ENCODE results near the gene MMP19.

MMP19 gene

DNA sequence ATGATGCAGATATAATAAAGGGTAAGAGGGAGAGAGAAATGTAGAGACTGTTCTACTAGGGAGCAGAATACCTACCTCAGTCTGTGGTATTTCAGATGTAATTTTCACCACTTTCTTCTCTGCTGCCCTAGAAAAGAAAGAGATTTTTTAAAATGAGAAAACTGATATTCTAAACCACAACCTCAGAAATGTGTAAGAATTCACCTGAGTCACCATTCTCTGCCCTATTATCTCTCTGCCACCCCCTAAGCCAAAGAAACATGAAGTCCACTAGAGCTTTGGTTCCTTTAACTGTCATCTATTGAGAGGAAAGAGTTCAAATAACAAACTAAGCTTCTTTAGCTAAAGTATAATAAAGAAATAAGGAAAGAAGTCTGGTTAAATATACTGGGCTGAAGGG is 46.8 kb downstream of the MMP19 start:
- no peak overlapping the region for H3K9ac ChIP-seq (ENCODE audit: low read length)
- no peak overlapping the region for H3K4me2 ChIP-seq (ENCODE audit: low read length)
- H3K4me3 ChIP-seq (ENCODE audit: low read length): no peak overlapping the region
- no peaks in the 10 kb centered on the region for H3K27me3 ChIP-seq (ENCODE audit: low read depth, low read length)
- no peak overlapping the region for H3K27ac ChIP-seq (ENCODE audit: low read length)
- H4K20me1 ChIP-seq (ENCODE audit: insufficient read depth, low read length): no peaks in the 10 kb centered on the region; the same call in 1 of the 2 replicates
- H3K4me1 ChIP-seq (ENCODE audit: low read length): peaks cover 6% of the 10 kb centered on the region
- peaks cover 61% of the 10 kb centered on the region for H3K36me3 ChIP-seq (replicated peaks; ENCODE audit: low read depth, low read length)
- H3K9me3 ChIP-seq (ENCODE audit: insufficient read depth, low read length): no peaks in the 10 kb centered on the region
- H3K79me2 ChIP-seq (ENCODE audit: low read length): peaks cover 5% of the 10 kb centered on the region; the same call in 1 of the 2 replicates
- TF ChIP-seq EZH2phosphoT487 (IDR thresholded peaks at IDR 0.05; ENCODE audit: low read depth): no peak
- TF ChIP-seq, protein P1, sequence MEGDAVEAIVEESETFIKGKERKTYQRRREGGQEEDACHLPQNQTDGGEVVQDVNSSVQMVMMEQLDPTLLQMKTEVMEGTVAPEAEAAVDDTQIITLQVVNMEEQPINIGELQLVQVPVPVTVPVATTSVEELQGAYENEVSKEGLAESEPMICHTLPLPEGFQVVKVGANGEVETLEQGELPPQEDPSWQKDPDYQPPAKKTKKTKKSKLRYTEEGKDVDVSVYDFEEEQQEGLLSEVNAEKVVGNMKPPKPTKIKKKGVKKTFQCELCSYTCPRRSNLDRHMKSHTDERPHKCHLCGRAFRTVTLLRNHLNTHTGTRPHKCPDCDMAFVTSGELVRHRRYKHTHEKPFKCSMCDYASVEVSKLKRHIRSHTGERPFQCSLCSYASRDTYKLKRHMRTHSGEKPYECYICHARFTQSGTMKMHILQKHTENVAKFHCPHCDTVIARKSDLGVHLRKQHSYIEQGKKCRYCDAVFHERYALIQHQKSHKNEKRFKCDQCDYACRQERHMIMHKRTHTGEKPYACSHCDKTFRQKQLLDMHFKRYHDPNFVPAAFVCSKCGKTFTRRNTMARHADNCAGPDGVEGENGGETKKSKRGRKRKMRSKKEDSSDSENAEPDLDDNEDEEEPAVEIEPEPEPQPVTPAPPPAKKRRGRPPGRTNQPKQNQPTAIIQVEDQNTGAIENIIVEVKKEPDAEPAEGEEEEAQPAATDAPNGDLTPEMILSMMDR (IDR thresholded peaks at IDR 0.05; ENCODE audit: low read depth, low read length): no peak
- no peak overlapping the region for H2AFZ ChIP-seq (ENCODE audit: low read depth, low read length)

DNA sequence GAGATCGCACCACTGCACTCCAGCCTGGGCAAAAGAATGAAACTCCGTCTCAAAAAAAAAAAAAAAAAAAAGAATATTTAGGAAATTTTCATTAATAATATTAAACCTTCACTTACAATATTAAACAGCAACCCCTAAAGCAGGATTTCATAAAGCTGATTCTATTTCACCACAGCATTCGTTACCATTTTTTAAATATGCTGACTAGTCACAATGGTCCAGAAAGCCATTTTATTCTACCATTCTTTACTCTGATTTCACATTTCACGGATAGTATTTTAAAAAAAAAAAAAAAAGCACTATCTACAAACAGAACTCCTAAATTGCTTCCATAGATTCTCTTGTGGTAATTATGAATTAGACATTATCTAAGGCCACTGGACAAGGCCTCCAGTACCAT is 52.8 kb downstream of the MMP19 start:
- H3K9ac ChIP-seq (ENCODE audit: low read length): no peak overlapping the region
- peaks cover 6% of the 10 kb centered on the region for H3K4me1 ChIP-seq (ENCODE audit: low read length)
- peaks cover 2% of the 10 kb centered on the region; the same call in 1 of the 2 replicates for H3K79me2 ChIP-seq (ENCODE audit: low read length)
- H2AFZ ChIP-seq (ENCODE audit: low read depth, low read length): no peak overlapping the region
- H3K27ac ChIP-seq (ENCODE audit: low read length): no peak overlapping the region
- TF ChIP-seq EZH2phosphoT487 (IDR thresholded peaks at IDR 0.05; ENCODE audit: low read depth): no peak
- TF ChIP-seq, protein P1 (IDR thresholded peaks at IDR 0.05; ENCODE audit: low read depth, low read length): no peak
- H3K4me2 ChIP-seq (ENCODE audit: low read length): no peak overlapping the region
- H3K4me3 ChIP-seq (ENCODE audit: low read length): no peak overlapping the region
- H3K9me3 ChIP-seq (ENCODE audit: insufficient read depth, low read length): no peaks in the 10 kb centered on the region
- peaks cover 67% of the 10 kb centered on the region for H3K36me3 ChIP-seq (replicated peaks; ENCODE audit: low read depth, low read length)
- no peaks in the 10 kb centered on the region for H3K27me3 ChIP-seq (ENCODE audit: low read depth, low read length)
- H4K20me1 ChIP-seq (ENCODE audit: insufficient read depth, low read length): no peaks in the 10 kb centered on the region

DNA sequence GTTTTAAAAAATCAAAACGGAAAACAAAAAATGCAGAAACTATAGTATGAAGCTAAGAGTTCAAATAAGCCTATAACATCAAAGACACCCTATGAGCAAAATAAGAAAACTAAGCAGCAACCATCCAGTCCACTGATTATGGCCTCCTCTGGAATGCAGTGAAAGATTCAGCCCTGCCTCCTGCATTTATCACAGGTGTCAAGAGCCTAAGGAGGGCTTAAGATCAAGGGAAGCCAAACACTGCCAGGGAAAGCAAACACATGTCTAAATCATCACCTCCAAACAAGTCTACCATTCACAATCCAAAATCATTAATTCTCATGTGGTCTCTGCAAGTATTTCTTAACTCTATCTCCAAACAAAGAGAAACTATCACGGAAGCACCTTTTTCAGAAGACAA is 53.6 kb downstream of the MMP19 start:
- H2AFZ ChIP-seq (ENCODE audit: low read depth, low read length): no peak overlapping the region
- no peak overlapping the region for H3K4me3 ChIP-seq (ENCODE audit: low read length)
- H3K27me3 ChIP-seq (ENCODE audit: low read depth, low read length): no peaks in the 10 kb centered on the region
- H3K4me1 ChIP-seq (ENCODE audit: low read length): peaks cover 6% of the 10 kb centered on the region
- H3K36me3 ChIP-seq (replicated peaks; ENCODE audit: low read depth, low read length): peaks cover 69% of the 10 kb centered on the region
- H3K79me2 ChIP-seq (ENCODE audit: low read length): peaks cover 3% of the 10 kb centered on the region
- TF ChIP-seq, protein P1 (IDR thresholded peaks at IDR 0.05; ENCODE audit: low read depth, low read length): no peak
- TF ChIP-seq EZH2phosphoT487 (IDR thresholded peaks at IDR 0.05; ENCODE audit: low read depth): no peak
- no peak overlapping the region for H3K27ac ChIP-seq (ENCODE audit: low read length)
- no peak overlapping the region for H3K9ac ChIP-seq (ENCODE audit: low read length)
- no peaks in the 10 kb centered on the region for H3K9me3 ChIP-seq (ENCODE audit: insufficient read depth, low read length)
- H3K4me2 ChIP-seq (ENCODE audit: low read length): no peak overlapping the region
- no peaks in the 10 kb centered on the region for H4K20me1 ChIP-seq (ENCODE audit: insufficient read depth, low read length)

DNA sequence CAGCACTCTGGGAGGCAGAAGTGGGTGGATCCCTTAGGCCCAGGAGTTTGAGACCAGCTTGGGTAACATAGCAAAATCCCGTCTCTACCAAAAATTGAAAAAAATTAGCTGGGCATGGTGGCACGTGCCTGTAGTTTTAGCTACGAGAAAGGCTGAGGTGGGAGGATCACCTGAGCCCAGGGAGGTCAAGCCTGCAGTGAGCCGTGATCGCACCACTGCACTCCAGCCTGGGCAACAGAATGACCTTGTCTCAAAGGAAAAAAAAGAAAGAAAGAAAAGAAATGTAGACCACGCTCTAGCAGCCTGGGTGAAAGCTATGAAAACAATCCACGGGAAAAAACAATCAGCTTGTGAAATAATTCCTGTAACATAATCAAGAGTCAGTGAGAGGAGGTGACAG is 54.2 kb downstream of the MMP19 start:
- no peaks in the 10 kb centered on the region for H3K27me3 ChIP-seq (ENCODE audit: low read depth, low read length)
- H3K4me1 ChIP-seq (ENCODE audit: low read length): peaks cover 6% of the 10 kb centered on the region
- H3K9me3 ChIP-seq (ENCODE audit: insufficient read depth, low read length): no peaks in the 10 kb centered on the region
- H3K4me3 ChIP-seq (ENCODE audit: low read length): no peak overlapping the region
- no peak overlapping the region for H3K4me2 ChIP-seq (ENCODE audit: low read length)
- H3K9ac ChIP-seq (ENCODE audit: low read length): no peak overlapping the region
- no peaks in the 10 kb centered on the region for H4K20me1 ChIP-seq (ENCODE audit: insufficient read depth, low read length)
- TF ChIP-seq, protein P1 (IDR thresholded peaks at IDR 0.05; ENCODE audit: low read depth, low read length): no peak
- no peak for TF ChIP-seq EZH2phosphoT487 (IDR thresholded peaks at IDR 0.05; ENCODE audit: low read depth)
- peaks cover 5% of the 10 kb centered on the region for H3K79me2 ChIP-seq (ENCODE audit: low read length)
- no peak overlapping the region for H2AFZ ChIP-seq (ENCODE audit: low read depth, low read length)
- peaks cover 69% of the 10 kb centered on the region for H3K36me3 ChIP-seq (replicated peaks; ENCODE audit: low read depth, low read length)
- no peak overlapping the region for H3K27ac ChIP-seq (ENCODE audit: low read length)

Measured in OCI-LY3 (cell line).